Measurements from ENCODE around the gene GABBR2. TPM values are rescaled to one million over a fixed set of nuclear protein-coding genes. Genes with fewer than 3 reads are reported as not detected.

The GABBR2 gene
- total and polyA plus RNA-seq, 2 of the 8 experiments (the other 6 are each of a cell fraction or from before 2014, with no cell fraction given), result 0.50 to 1.2 TPM

DNA sequence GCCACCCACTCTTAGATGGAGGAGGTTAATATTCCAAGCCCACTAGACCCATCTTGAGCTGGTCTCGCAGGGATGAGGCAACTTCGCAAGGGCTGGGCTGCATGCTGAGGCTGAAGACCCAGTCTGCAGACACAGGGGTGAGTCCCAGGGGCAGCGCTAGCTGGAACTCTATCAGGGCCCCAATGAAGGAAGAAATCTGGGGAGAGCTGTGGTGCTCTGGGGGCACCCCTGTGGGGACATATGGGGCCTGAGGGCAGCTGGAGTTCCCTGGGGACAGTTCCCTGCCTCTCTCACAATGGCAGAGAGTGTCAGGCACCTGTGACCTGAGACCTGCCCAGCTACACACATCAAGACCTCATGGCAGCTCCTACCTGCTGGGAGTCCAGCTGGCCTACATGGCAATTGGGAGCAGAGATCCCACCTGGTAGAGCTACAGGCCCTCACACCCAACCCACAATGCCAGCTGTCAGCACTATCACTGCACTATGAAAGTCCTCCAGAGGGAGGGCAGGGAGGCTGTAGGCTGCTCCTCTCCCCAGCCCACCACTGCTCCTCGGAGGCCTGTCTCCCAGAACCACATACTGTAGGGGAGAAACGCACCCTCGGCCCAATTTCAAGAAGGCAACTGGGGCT lies 202.2 kb downstream of the GABBR2 start:
- Histone ChIP-seq H3K4me1 (replicated peaks in 1 of 4; ENCODE audit: control insufficient read depth in 3 of 4, insufficient read depth in 4 of 4, low read length in 3 of 4) (peaks cover 0 to 11% (median 5%) of the 10 kb centered on the region in 4 experiments; a peak in 6 of 7 replicates), H3K23me2 (ENCODE audit: low read depth, low read length) (no peaks in the 10 kb centered on the region), H2BK5ac (ENCODE audit: low read depth, low read length) (no peak overlapping the region), H3K18ac (ENCODE audit: extremely low read depth, low read length) (no peak overlapping the region), H2BK15ac (ENCODE audit: low read length) (no peak overlapping the region), H2BK12ac (ENCODE audit: low read depth, low read length) (0 out of 2 replicates have a peak overlapping the region, but pooled peaks have one; percentile 27), H3K27ac (ENCODE audit: low read depth, low read length) (no peak overlapping the region), H3K4me2 (ENCODE audit: insufficient read depth in 1 of 2, low read depth in 2 of 2, low read length in 2 of 2) (no peak overlapping the region), H3K23ac (ENCODE audit: insufficient read length) (no peak overlapping the region), H3K36me3 (ENCODE audit: control insufficient read depth in 2 of 4, insufficient read depth in 4 of 4, low read length in 3 of 4) (no peaks in the 10 kb centered on the region), H4K5ac (ENCODE audit: insufficient read length, low read depth, low read length) (no peak overlapping the region), H4K91ac (replicated peaks; ENCODE audit: insufficient read length, low read length) (peak overlapping the region; percentile 64), H2BK120ac (replicated peaks; ENCODE audit: low read depth, low read length) (no peak overlapping the region), H4K8ac (ENCODE audit: extremely low read depth, insufficient read depth, low read length) (0 out of 2 replicates have a peak overlapping the region, but pooled peaks have one; percentile 20), H4K20me1 (replicated peaks in 1 of 2; ENCODE audit: control insufficient read depth in 1 of 2, insufficient read depth in 2 of 2, low read length in 2 of 2) (no peaks in the 10 kb centered on the region), H3K4me3 (ENCODE audit: extremely low read depth in 1 of 4, insufficient read depth in 2 of 4, low read depth in 3 of 4, low read length in 4 of 4) (no peak overlapping the region), H2AFZ (ENCODE audit: low read length) (no peak overlapping the region), H3K79me2 (ENCODE audit: control insufficient read depth in 1 of 2, insufficient read depth in 2 of 2, low read length in 2 of 2) (no peaks in the 10 kb centered on the region), H3K27me3 (replicated peaks in 1 of 4; ENCODE audit: control insufficient read depth in 3 of 4, extremely low read depth in 1 of 4, insufficient read depth in 3 of 4, low read length in 3 of 4) (no peaks in the 10 kb centered on the region), H3K14ac (ENCODE audit: insufficient read length) (no peak overlapping the region), H3K79me1 (ENCODE audit: low read depth, low read length) (no peaks in the 10 kb centered on the region), H2BK20ac (ENCODE audit: low read length) (no peak overlapping the region), H3K4ac (replicated peaks; ENCODE audit: insufficient read length, low read depth, low read length) (no peak overlapping the region), H3K9me3 (ENCODE audit: insufficient read depth in 2 of 2, low read depth in 1 of 2, low read length in 1 of 2) (peaks cover 9 to 13% of the 10 kb centered on the region in 2 experiments), H3K56ac (replicated peaks; ENCODE audit: insufficient read length, low read depth, low read length) (no peak overlapping the region), H3K9ac (replicated peaks in 1 of 4; ENCODE audit: extremely low read depth in 1 of 4, low read depth in 3 of 4, low read length in 3 of 4) (no peak overlapping the region), H2AK5ac (ENCODE audit: low read depth, low read length) (no peak overlapping the region)
- no peak for DNase-seq (ENCODE audit: low read depth in 1 of 2, low spot score in 2 of 2)
- FAIRE-seq, result no peak
- 97% methylated on average over 6 of the region's 6 CpGs; no CpG with 5 or more reads in 1 of the 2 experiments for WGBS, 2 experiments (ENCODE audit: extremely low coverage in 1 of 2, insufficient coverage in 1 of 2, insufficient read length in 1 of 2, insufficient replicate concordance in 2 of 2, low coverage in 1 of 2, low lambda C conversion rate in 2 of 2, missing lambda C conversion rate in 1 of 2)
- ChIA-PET POLR2A (ENCODE audit: partially characterized antibody) (no interaction called here), CTCF (ENCODE audit: partially characterized antibody) (interaction anchor here (1.0 kb wide), 2 partner anchors 10 to 16 kb away, joined by 3 to 5 read pairs; no protein-coding TSS in a partner anchor)
- TF ChIP-seq, protein P1, sequence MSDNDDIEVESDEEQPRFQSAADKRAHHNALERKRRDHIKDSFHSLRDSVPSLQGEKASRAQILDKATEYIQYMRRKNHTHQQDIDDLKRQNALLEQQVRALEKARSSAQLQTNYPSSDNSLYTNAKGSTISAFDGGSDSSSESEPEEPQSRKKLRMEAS (IDR thresholded peaks at IDR 0.05), result no peak
- no peak for TF ChIP-seq ASH2L (IDR thresholded peaks at IDR 0.05; ENCODE audit: low read length)
- no peak for TF ChIP-seq JUN (IDR thresholded peaks at IDR 0.05; ENCODE audit: low read depth, low read length)
- no peak for TF ChIP-seq HDAC6 (IDR thresholded peaks at IDR 0.05; ENCODE audit: low read depth, low read length)
- no peak for TF ChIP-seq CEBPB (IDR thresholded peaks at IDR 0.05; ENCODE audit: low read depth, low read length)
- TF ChIP-seq SP1 (IDR thresholded peaks at IDR 0.05; ENCODE audit: low read depth, low read length), result no peak
- TF ChIP-seq CREB1 (IDR thresholded peaks at IDR 0.05), result no peak
- no peak for TF ChIP-seq MAFK (IDR thresholded peaks at IDR 0.05; ENCODE audit: low read depth, low read length)
- TF ChIP-seq EZH2 (IDR thresholded peaks at IDR 0.05; ENCODE audit: low read depth, low read length, severe bottlenecking), result no peak
- no peak for TF ChIP-seq EP300 (IDR thresholded peaks at IDR 0.05; ENCODE audit: borderline replicate concordance in 1 of 2, low read depth in 2 of 2, low read length in 2 of 2)
- TF ChIP-seq POLR2AphosphoS5 (IDR thresholded peaks at IDR 0.05; ENCODE audit: low read depth, low read length), result no peak
- no peak for TF ChIP-seq JUND (IDR thresholded peaks at IDR 0.05; ENCODE audit: low read length)
- no peak for TF ChIP-seq SAP30 (IDR thresholded peaks at IDR 0.05; ENCODE audit: insufficient read depth, insufficient replicate concordance, low read length)
- no peak for TF ChIP-seq SIX5 (IDR thresholded peaks at IDR 0.05; ENCODE audit: low read depth, low read length)

Data from H1 (cell line).